H9 (cell line): ENCODE measurements around the gene THAP11. TPM values are rescaled to one million over a fixed set of nuclear protein-coding genes. Genes with fewer than 3 reads are reported as not detected.
A peak's percentile ranks its signal among the peaks of the same experiment; 100 is the strongest.

Source experiments
- DNase-seq: peaks from one replicate; pipeline ENCODE4 v3.0.0-alpha.2; 2017
- H2AFZ ChIP-seq: one replicate; pipeline ENCODE4 v1.6.1; 2013; ENCODE audit warnings: mild to moderate bottlenecking, low read length, control low read depth, moderate library complexity
- H2AK5ac ChIP-seq: 2 replicates; pipeline ENCODE4 v1.6.1; 2013; ENCODE audit warnings: low read length, control low read depth, mixed read lengths; ENCODE audit not compliant: insufficient read length
- H2BK120ac ChIP-seq: one replicate; pipeline ENCODE4 v1.6.1; 2013; ENCODE audit warnings: low read depth, mild to moderate bottlenecking, low read length, control low read depth, inconsistent platforms; ENCODE audit not compliant: poor library complexity, severe bottlenecking
- H2BK12ac ChIP-seq: 2 replicates; pipeline ENCODE4 v1.6.1; 2013; ENCODE audit warnings: low read length, control low read depth, mixed read lengths, low read depth; ENCODE audit not compliant: insufficient read length
- H2BK15ac ChIP-seq: 2 replicates; pipeline ENCODE4 v1.6.1; 2013; ENCODE audit warnings: low read depth, low read length, control low read depth
- H2BK20ac ChIP-seq: one replicate; pipeline ENCODE4 v1.6.1; 2013; ENCODE audit warnings: low read depth, mild to moderate bottlenecking, low read length, control low read depth, inconsistent platforms; ENCODE audit not compliant: poor library complexity, severe bottlenecking
- H2BK5ac ChIP-seq: 2 replicates; pipeline ENCODE4 v1.6.1; 2013; ENCODE audit warnings: low read length, control low read depth, mixed read lengths; ENCODE audit not compliant: insufficient read length
- H3K14ac ChIP-seq: 2 replicates; pipeline ENCODE4 v1.6.1; 2013; ENCODE audit warnings: low read length, control low read depth; ENCODE audit not compliant: insufficient read depth
- H3K18ac ChIP-seq: 2 replicates; pipeline ENCODE4 v1.6.1; 2013; ENCODE audit warnings: low read depth, mild to moderate bottlenecking, mixed read lengths, low read length, control low read depth; ENCODE audit not compliant: insufficient read length
- H3K23ac ChIP-seq: 2 replicates; pipeline ENCODE4 v1.6.1; 2013; ENCODE audit warnings: low read length, control low read depth, mixed read lengths, low read depth; ENCODE audit not compliant: insufficient read length
- H3K23me2 ChIP-seq: 2 replicates; pipeline ENCODE4 v1.6.1; 2013; ENCODE audit warnings: low read depth, mild to moderate bottlenecking, mixed read lengths, low read length, control low read depth; ENCODE audit not compliant: insufficient read length, poor library complexity, severe bottlenecking
- H3K27ac ChIP-seq: 2 replicates; pipeline ENCODE4 v1.5.1; 2013; ENCODE audit warnings: low read length, control low read depth, mixed read lengths, low read depth; ENCODE audit not compliant: insufficient read length
- H3K27me3 ChIP-seq: 2 replicates; pipeline ENCODE4 v1.6.1; 2013; ENCODE audit warnings: low read length, control low read depth, inconsistent platforms; ENCODE audit not compliant: insufficient read depth
- H3K4ac ChIP-seq: 2 replicates; pipeline ENCODE4 v1.6.1; 2013; ENCODE audit warnings: low read depth, mild to moderate bottlenecking, control low read depth, inconsistent platforms, low read length, moderate library complexity
- H3K4me1 ChIP-seq: 2 replicates; pipeline ENCODE4 v1.6.1; 2013; ENCODE audit warnings: low read length, control low read depth, inconsistent platforms; ENCODE audit not compliant: insufficient read depth
- H3K4me2 ChIP-seq: 2 replicates; pipeline ENCODE4 v1.6.1; 2013; ENCODE audit warnings: low read length, control low read depth, mixed read lengths; ENCODE audit not compliant: insufficient read length, insufficient read depth
- H3K56ac ChIP-seq: 2 replicates; pipeline ENCODE4 v1.6.1; 2013; ENCODE audit warnings: low read depth, mild to moderate bottlenecking, mixed read lengths, low read length, control low read depth; ENCODE audit not compliant: insufficient read length
- H3K79me1 ChIP-seq: 2 replicates; pipeline ENCODE4 v1.6.1; 2013; ENCODE audit warnings: low read depth, mild to moderate bottlenecking, moderate library complexity, low read length, control low read depth, inconsistent platforms; ENCODE audit not compliant: insufficient read depth, poor library complexity, severe bottlenecking
- H3K79me2 ChIP-seq: 2 replicates; pipeline ENCODE4 v1.6.1; 2013; ENCODE audit warnings: low read length, control low read depth, inconsistent platforms; ENCODE audit not compliant: insufficient read depth
- H3K9ac ChIP-seq: 2 replicates; pipeline ENCODE4 v1.6.1; 2013; ENCODE audit warnings: low read length, control low read depth, mixed read lengths; ENCODE audit not compliant: insufficient read length; ENCODE audit errors: extremely low read depth
- H3K9me3 ChIP-seq: one replicate; pipeline ENCODE4 v1.6.1; 2013; ENCODE audit warnings: low read depth, low read length, inconsistent platforms; ENCODE audit not compliant: control insufficient read depth
- H3T11ph ChIP-seq: one replicate; pipeline ENCODE4 v1.6.1; 2013; ENCODE audit warnings: mild to moderate bottlenecking, low read length, control low read depth, inconsistent platforms
- H4K20me1 ChIP-seq: one replicate; pipeline ENCODE4 v1.6.1; 2013; ENCODE audit not compliant: control insufficient read depth, insufficient read length, insufficient read depth
- H4K5ac ChIP-seq: 2 replicates; pipeline ENCODE4 v1.6.1; 2013; ENCODE audit warnings: low read depth, mild to moderate bottlenecking, mixed read lengths, low read length, control low read depth; ENCODE audit not compliant: insufficient read length
- H4K8ac ChIP-seq: replicated peaks from 2 replicates; pipeline ENCODE4 v1.6.1; 2013; ENCODE audit warnings: low read length, control low read depth, mixed read lengths, low read depth; ENCODE audit not compliant: insufficient read length
- H4K91ac ChIP-seq: 2 replicates; pipeline ENCODE4 v1.6.1; 2013; ENCODE audit warnings: low read depth, mild to moderate bottlenecking, moderate library complexity, mixed read lengths, low read length, control low read depth; ENCODE audit not compliant: insufficient read length
- H3K27ac Mint-ChIP-seq, 3 experiments: 2 replicates in 2 of 3; 3 replicates in 1 of 3; pipeline ENCODE4 v1.8.0; 2020 to 2021; ENCODE audit warnings: mixed read lengths in 3 of 3, mild to moderate bottlenecking in 1 of 3, moderate library complexity in 1 of 3
- H3K27me3 Mint-ChIP-seq: 2 replicates; pipeline ENCODE4 v1.8.0; 2021; ENCODE audit warnings: low read depth, mild to moderate bottlenecking, moderate library complexity, mixed read lengths
- H3K36me3 Mint-ChIP-seq, 3 experiments: 2 replicates in 2 of 3; 3 replicates in 1 of 3; pipeline ENCODE4 v1.8.0; 2020 to 2021; ENCODE audit warnings: low read depth in 3 of 3, mixed read lengths in 3 of 3; ENCODE audit not compliant: insufficient read depth in 1 of 3
- H3K4me1 Mint-ChIP-seq, 2 experiments: 2 replicates each; pipeline ENCODE4 v1.8.0; 2020; ENCODE audit warnings: mixed read lengths in 2 of 2
- H3K4me3 Mint-ChIP-seq, 2 experiments: 2 replicates in 1 of 2; 3 replicates in 1 of 2; pipeline ENCODE4 v1.8.0; 2020 to 2021; ENCODE audit warnings: mild to moderate bottlenecking in 2 of 2, mixed read lengths in 2 of 2, moderate library complexity in 1 of 2
- H3K9me3 Mint-ChIP-seq, 2 experiments: 2 replicates in 1 of 2; 3 replicates in 1 of 2; pipeline ENCODE4 v1.8.0; 2020; ENCODE audit warnings: mild to moderate bottlenecking in 2 of 2, mixed read lengths in 2 of 2, moderate library complexity in 1 of 2
- WGBS: extraction: QIAGEN DNeasy Blood & Tissue Kit; methylation state at CpG from one replicate; pipeline ENCODE4 v1.1.7; 2013; ENCODE audit warnings: missing lambda C conversion rate, low lambda C conversion rate, mixed read lengths; ENCODE audit not compliant: insufficient read length; ENCODE audit errors: extremely low coverage; 5-methylcytosine and 5-hydroxymethylcytosine counted together
- total RNA-seq: library from RNA; stranded (reverse); gene quantifications from 2 replicates; pipeline ENCODE4 v1.2.1, GENCODE V29; 2021
- TF ChIP-seq, protein P1 (sequence below): fragments of 200-600 bp; sonication (generic); conservative IDR thresholded peaks from 3 replicates; pipeline ENCODE4 v1.8.0; 2021; ENCODE audit warnings: antibody characterized with exemption, mild to moderate bottlenecking

Gene THAP11
- total RNA-seq, 1 experiment from 2014 or later, result 48.9 TPM

DNA sequence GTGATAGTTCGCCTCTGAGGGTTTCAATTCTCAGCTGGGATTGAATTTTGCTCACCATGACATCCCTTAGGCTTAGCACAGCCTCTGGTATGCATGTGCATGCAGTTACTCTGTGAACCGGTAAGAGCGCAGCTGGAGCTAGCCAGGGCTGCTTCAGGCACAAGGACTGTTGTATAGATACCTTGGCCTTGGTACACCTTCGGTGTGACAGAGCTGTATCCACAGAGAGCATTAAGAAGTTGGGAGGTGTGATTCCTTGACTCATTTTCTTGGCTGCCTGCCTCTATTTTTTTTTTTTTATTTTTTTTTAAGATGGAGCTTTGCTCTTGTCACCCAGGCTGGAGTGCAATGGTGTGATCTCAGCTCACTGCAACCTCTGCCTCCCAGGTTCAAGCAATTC, 2.4 kb downstream of the THAP11 start:
- no peak overlapping the region for H3K14ac ChIP-seq
- H3T11ph ChIP-seq, result no peak overlapping the region
- no CpG with 5 or more reads among the region's 4 CpGs for WGBS
- H3K23ac ChIP-seq, result no peak overlapping the region
- no peak overlapping the region for H2BK20ac ChIP-seq
- Mint-ChIP-seq H3K27me3 (no peaks in the 10 kb centered on the region), H3K4me3 (peak overlapping the region; percentile 90 to 92; a peak in 4 of 5 replicates), H3K36me3 (peaks cover 5 to 16% (median 8%) of the 10 kb centered on the region in 3 experiments), H3K9me3 (peaks cover 0 to 2% of the 10 kb centered on the region in 2 experiments; a peak in 1 of 5 replicates), H3K4me1 (peaks cover 46 to 53% of the 10 kb centered on the region in 2 experiments), H3K27ac (no peak overlapping the region)
- H3K4me2 ChIP-seq, result peak overlapping the region; percentile 7
- H4K8ac ChIP-seq, result no peak overlapping the region
- H3K9ac ChIP-seq, result no peak overlapping the region
- H2BK15ac ChIP-seq, result no peak overlapping the region
- H2AFZ ChIP-seq, result no peak overlapping the region
- no peak overlapping the region for H3K27ac ChIP-seq
- TF ChIP-seq, protein P1, sequence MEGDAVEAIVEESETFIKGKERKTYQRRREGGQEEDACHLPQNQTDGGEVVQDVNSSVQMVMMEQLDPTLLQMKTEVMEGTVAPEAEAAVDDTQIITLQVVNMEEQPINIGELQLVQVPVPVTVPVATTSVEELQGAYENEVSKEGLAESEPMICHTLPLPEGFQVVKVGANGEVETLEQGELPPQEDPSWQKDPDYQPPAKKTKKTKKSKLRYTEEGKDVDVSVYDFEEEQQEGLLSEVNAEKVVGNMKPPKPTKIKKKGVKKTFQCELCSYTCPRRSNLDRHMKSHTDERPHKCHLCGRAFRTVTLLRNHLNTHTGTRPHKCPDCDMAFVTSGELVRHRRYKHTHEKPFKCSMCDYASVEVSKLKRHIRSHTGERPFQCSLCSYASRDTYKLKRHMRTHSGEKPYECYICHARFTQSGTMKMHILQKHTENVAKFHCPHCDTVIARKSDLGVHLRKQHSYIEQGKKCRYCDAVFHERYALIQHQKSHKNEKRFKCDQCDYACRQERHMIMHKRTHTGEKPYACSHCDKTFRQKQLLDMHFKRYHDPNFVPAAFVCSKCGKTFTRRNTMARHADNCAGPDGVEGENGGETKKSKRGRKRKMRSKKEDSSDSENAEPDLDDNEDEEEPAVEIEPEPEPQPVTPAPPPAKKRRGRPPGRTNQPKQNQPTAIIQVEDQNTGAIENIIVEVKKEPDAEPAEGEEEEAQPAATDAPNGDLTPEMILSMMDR, result 0 out of 3 replicates have a peak, but pooled peaks have one; percentile 8
- no peaks in the 10 kb centered on the region for H3K9me3 ChIP-seq
- H2BK120ac ChIP-seq, result no peak overlapping the region
- H3K4ac ChIP-seq, result no peak overlapping the region
- no peak overlapping the region for H3K18ac ChIP-seq
- no peak overlapping the region for H3K56ac ChIP-seq
- DNase-seq, result no peak
- peaks cover 15% of the 10 kb centered on the region; the same call in 1 of the 2 replicates for H3K79me2 ChIP-seq
- H3K27me3 ChIP-seq, result no peaks in the 10 kb centered on the region
- peaks cover 14% of the 10 kb centered on the region for H3K23me2 ChIP-seq
- H2AK5ac ChIP-seq, result no peak overlapping the region
- no peak overlapping the region for H2BK5ac ChIP-seq
- H4K91ac ChIP-seq, result no peak overlapping the region
- H4K20me1 ChIP-seq, result no peaks in the 10 kb centered on the region
- no peak overlapping the region for H2BK12ac ChIP-seq
- H3K4me1 ChIP-seq, result peaks cover 10% of the 10 kb centered on the region; the same call in 1 of the 2 replicates
- H4K5ac ChIP-seq, result no peak overlapping the region
- H3K79me1 ChIP-seq, result no peaks in the 10 kb centered on the region
